SJCRH30 (cell line): ENCODE data around the gene DLX5. TPM values are rescaled to one million over a fixed set of nuclear protein-coding genes. Genes with fewer than 3 reads are reported as not detected.

Experiments used
- DNase-seq, 2 experiments: peaks; one replicate each; pipeline ENCODE4 v3.0.0-alpha.2; 2015 to 2020
- H3K27ac ChIP-seq: fragments of 250-450 bp; sonication (Bioruptor Pico); 2 replicates; pipeline ENCODE4 v1.5.1; 2020; ENCODE audit warnings: mild to moderate bottlenecking, moderate library complexity
- H3K27me3 ChIP-seq: fragments of 250-450 bp; sonication (Bioruptor Pico); 2 replicates; pipeline ENCODE4 v1.5.1; 2020; ENCODE audit warnings: mild to moderate bottlenecking, moderate library complexity
- H3K36me3 ChIP-seq: fragments of 250-450 bp; sonication (Bioruptor Pico); 2 replicates; pipeline ENCODE4 v1.5.1; 2020; ENCODE audit warnings: mild to moderate bottlenecking, moderate library complexity
- H3K4me1 ChIP-seq: fragments of 250-450 bp; sonication (Bioruptor Pico); 2 replicates; pipeline ENCODE4 v1.5.1; 2020; ENCODE audit warnings: mild to moderate bottlenecking, moderate library complexity
- H3K4me3 ChIP-seq: fragments of 250-450 bp; sonication (Bioruptor Pico); 2 replicates; pipeline ENCODE4 v1.5.1; 2020; ENCODE audit warnings: mild to moderate bottlenecking, moderate library complexity
- H3K9me3 ChIP-seq: fragments of 250-450 bp; sonication (Bioruptor Pico); replicated peaks from 2 replicates; pipeline ENCODE4 v1.5.1; 2020; ENCODE audit warnings: mild to moderate bottlenecking, moderate library complexity
- total RNA-seq: library from RNA; depleted of rRNA; stranded (reverse); fragments of >200 nt; shearing (Covaris generic); gene quantifications from 2 replicates; pipeline ENCODE4 v1.2.3, GENCODE V29; 2014

DLX5 gene
- total RNA-seq, 1 experiment from 2014 or later, result not detected

DNA sequence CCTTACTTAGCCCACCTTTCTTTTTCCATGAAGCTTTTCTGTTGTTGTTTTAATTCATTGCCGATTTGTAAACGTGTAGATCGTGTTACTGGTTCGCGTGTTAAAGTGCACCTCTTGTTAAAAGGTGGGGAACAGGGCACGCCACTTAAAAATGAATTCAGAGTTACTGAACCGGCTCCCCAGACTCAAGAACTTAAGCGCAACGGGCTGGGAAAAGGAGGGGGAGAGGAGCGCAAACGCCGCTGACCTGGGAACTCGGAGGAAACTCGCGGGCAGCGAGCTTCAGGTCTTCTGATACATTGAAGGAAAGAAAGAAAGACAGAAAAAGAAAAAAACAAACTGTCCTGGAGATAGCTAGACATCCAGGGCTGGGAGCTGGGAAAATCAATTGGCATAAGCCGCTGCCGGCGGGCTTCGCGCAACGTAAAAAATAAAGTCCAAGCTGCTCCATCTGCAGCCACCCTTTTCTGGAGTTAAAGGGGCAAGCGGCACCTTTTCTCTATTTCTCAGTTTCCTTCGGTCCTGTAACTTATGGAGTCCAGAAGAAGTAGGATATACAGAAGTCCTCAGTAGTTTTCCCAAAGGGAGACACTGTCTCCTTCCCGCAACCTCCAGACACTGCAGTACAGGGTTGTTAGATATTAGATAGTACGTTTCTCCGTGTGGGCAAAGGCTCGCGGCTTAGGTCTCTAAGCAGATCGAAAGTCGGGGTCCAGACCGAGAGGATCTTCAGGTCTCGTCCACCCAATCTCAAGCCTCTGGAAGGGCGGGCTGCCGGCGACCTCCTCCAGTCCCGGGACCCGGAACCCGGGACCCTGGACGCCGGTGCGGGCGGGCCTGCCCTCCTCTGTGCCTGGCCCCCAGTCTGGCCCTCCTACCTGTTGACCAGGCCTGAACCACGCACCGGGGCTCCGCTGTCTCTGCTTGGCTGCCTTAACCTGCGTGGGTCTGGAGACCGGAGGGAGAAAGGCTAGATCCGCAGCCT, 21.1 kb downstream of the DLX5 start:
- H3K27ac ChIP-seq, result no peak overlapping the region
- no peaks in the 10 kb centered on the region for H3K4me1 ChIP-seq
- no peak for DNase-seq
- no peaks in the 10 kb centered on the region for H3K27me3 ChIP-seq
- H3K9me3 ChIP-seq, result no peaks in the 10 kb centered on the region
- no peaks in the 10 kb centered on the region for H3K36me3 ChIP-seq
- H3K4me3 ChIP-seq, result no peak overlapping the region

DNA sequence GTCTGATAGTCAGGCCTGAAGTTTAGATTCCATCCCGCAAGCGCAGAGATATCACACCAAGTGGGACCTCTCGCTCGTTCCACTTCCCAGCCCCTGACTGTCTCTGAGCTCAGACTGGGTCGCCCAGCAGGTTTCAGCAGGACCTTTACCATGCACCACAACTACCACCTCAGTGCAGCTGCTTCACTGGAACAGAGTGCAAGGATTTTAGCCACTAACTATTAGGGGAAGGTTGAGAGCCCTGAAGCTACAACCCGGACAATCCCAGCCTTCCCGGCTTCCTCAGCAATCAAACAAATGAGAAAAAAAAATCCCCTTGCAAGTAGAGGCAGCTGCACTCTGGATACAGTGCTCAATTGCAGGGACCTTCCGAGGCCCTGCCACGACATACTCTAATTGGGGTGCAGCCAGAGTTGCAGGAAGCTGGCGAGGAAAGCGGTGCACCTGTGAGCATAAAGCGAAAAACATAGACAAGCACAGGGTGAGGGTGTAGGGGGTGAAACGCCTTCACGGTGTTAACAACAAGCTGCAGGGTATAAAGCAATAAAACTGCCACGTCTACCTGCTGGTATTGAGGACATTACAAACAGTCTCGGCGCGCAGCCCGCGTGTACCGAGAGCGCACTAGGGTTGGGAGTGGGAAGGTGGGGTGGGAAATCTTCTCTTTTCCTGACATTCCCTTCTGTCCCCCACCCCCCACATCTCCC, 21.9 kb downstream of the DLX5 start:
- Histone ChIP-seq H3K4me3 (no peak overlapping the region), H3K27ac (no peak overlapping the region), H3K27me3 (no peaks in the 10 kb centered on the region), H3K4me1 (no peaks in the 10 kb centered on the region), H3K9me3 (no peaks in the 10 kb centered on the region), H3K36me3 (no peaks in the 10 kb centered on the region)
- DNase-seq, result no peak

DNA sequence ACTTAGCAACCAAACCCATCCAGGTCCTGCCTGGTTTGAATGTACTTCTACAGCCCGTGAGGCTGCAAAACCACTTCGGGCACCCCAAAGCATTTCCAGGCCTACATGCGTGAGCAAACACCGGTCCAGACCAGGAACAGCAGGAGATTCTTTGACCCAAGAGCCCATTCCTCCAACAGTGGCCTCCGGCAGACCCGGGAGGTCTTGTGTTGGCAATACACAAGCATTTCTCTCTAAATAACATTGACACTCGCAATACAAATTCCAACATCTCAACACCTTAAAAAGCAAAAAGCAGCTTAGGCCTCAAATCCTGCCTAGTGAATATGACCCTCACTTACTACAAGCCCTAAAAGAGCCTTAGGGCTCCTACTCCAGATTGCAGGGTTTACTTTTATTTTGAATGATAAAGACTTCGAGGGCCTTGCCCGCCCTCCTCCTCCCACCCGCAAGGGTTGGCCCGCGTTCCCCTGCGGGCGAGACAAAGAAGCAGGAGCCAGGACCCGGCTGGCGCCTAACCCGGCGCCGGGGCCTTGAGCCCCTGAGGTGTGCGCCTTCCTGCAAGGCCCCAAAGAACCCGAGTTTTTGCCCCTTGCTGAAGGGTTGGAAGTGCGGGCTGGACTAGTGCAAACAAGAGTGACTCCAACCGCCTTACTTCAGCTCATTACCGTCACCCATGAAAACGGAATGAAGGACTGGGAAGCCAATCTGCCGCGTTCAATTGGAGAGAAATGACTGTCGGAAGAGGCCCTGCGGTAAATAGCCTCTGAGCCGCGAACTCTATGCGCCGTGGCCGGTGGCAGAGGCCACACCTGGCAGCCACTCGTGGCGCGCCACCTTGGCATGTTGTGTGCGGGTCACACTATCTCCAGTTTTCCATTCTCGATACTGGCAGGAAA, 22.7 kb downstream of the DLX5 start:
- Histone ChIP-seq H3K27ac (no peak overlapping the region), H3K4me3 (no peak overlapping the region), H3K9me3 (no peaks in the 10 kb centered on the region), H3K4me1 (no peaks in the 10 kb centered on the region), H3K36me3 (no peaks in the 10 kb centered on the region), H3K27me3 (no peaks in the 10 kb centered on the region)
- DNase-seq, result no peak

DNA sequence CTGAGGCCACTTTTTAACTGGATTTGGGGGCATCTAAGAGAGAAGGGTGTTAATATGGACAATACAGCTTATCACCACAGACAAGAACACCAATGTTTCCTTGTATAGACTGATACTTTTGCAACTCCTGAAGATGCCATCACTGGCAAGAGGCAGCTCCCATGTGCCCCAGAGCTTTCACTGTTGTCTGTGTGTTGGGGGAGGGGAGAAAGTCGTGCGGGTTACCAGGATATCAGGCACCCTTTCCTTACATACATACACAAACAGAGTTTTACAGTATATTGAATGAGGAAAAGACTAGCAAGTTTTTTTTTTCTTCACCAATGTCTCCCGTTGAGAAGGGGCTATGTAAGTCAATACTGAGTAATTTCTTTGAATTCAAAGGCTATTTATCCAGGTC, 23.4 kb downstream of the DLX5 start:
- H3K4me3 ChIP-seq, result no peak overlapping the region
- H3K36me3 ChIP-seq, result no peaks in the 10 kb centered on the region
- no peaks in the 10 kb centered on the region for H3K9me3 ChIP-seq
- no peak for DNase-seq
- no peaks in the 10 kb centered on the region for H3K27me3 ChIP-seq
- no peak overlapping the region for H3K27ac ChIP-seq
- no peaks in the 10 kb centered on the region for H3K4me1 ChIP-seq

GRCh38 chr7:96998744-96999143, 25.9 kb downstream of the DLX5 start:
- Histone ChIP-seq H3K27ac (no peak overlapping the region), H3K4me1 (no peaks in the 10 kb centered on the region), H3K4me3 (no peak overlapping the region), H3K27me3 (no peaks in the 10 kb centered on the region), H3K9me3 (no peaks in the 10 kb centered on the region), H3K36me3 (no peaks in the 10 kb centered on the region)
- peak in 1 of 2 experiments; percentile 38 for DNase-seq

DNA sequence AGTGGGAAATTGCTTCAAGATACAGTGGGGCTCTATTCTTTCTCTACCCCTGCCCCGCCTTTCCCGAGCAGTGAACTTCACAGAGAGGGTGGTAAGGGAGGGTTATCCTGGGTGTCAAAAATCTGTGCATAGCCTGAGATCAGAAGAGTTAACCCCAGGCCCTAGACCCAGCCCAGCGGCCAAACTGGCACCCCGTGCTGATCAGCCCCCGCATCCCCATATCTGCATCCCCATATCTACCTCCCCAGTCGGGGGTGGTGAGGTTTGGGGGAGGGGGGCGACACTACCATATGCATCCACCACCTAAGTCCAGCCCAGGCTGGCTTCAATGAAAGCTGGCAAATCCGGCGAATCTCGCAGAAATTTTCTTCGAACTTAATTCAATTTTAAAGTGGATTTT, 26.3 kb downstream of the DLX5 start:
- Histone ChIP-seq H3K27ac (no peak overlapping the region), H3K4me1 (no peaks in the 10 kb centered on the region), H3K27me3 (no peaks in the 10 kb centered on the region), H3K4me3 (no peak overlapping the region), H3K36me3 (no peaks in the 10 kb centered on the region), H3K9me3 (no peaks in the 10 kb centered on the region)
- DNase-seq, result no peak

GRCh38 chr7:96997512-96998032, 27.1 kb downstream of the DLX5 start:
- no peak for DNase-seq
- Histone ChIP-seq H3K4me1 (no peaks in the 10 kb centered on the region), H3K36me3 (no peaks in the 10 kb centered on the region), H3K27ac (no peak overlapping the region), H3K27me3 (no peaks in the 10 kb centered on the region), H3K9me3 (no peaks in the 10 kb centered on the region), H3K4me3 (no peak overlapping the region)

DNA sequence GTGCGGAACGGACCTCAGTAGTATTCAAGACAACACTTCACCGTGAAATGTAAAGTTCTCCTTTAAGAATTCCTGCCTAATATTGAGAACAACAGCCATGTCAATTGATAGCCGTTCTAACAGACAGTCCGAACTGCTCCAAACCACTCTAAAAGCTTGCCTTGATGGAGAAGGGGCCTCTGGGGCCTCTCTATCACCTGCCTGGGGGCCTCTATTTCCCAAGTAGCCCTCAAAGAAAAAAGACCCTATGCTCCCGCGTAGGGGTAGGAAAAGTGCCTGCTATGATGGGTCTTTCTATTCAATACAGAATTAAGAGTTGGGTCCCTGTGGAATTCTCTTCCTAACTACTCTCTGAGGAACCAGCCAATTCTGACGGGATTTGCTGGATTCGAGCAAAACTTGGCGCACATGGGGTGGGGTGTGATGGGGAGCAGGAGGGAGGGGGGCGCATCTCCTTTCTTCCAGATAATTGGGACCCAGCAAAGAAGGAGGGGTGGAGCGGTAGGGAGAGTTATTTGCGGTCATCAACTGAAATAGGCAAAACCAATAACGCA, 27.6 kb downstream of the DLX5 start:
- no peaks in the 10 kb centered on the region for H3K27me3 ChIP-seq
- H3K36me3 ChIP-seq, result no peaks in the 10 kb centered on the region
- H3K27ac ChIP-seq, result no peak overlapping the region
- DNase-seq, result no peak
- no peaks in the 10 kb centered on the region for H3K4me1 ChIP-seq
- no peak overlapping the region for H3K4me3 ChIP-seq
- H3K9me3 ChIP-seq, result no peaks in the 10 kb centered on the region

DNA sequence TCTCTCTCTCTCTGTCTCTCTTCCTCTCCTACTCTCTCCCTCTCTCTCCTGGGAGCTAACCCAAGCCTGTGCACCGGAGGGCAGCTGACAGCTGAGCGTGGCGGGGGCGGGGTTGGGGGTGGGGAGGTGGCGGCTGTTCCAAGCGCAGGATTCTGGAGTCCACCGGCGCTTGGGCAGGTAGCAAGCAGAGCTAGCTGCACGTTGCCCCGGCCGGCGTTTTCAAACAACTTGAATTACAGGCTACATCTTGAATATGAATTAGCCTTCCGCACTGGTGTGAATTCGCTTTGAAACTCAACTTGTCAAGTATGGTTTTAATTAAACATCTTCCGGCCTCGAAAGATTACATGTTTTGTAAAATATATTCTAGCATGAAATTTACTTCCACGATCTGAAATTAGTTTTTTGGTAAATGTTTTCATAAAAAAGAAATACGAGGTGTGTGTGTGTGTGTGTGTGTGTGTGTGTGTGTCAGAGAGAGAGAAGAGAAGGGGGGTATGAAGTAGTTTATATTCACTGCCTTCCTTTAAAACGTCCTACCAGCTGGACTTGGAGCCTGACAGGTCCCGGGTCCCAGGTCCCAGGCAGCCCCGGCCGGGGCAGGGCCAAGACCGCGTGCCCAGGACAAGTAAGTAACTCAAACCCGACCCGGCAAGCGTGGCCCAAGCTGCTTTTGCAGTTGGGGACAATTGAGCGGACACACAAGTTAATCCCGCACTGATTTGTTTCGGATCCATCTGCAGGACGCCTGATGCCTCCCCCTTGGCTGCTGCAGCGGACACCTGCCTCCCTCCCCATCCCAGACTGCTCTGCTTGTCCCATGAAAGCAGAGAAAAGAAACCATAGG, 28.3 kb downstream of the DLX5 start:
- Histone ChIP-seq H3K4me3 (0 out of 2 replicates have a peak overlapping the region, but pooled peaks have one; percentile 14), H3K27ac (no peak overlapping the region), H3K36me3 (no peaks in the 10 kb centered on the region), H3K27me3 (no peaks in the 10 kb centered on the region), H3K9me3 (no peaks in the 10 kb centered on the region), H3K4me1 (no peaks in the 10 kb centered on the region)
- DNase-seq, result peak; percentile 38 to 58

DNA sequence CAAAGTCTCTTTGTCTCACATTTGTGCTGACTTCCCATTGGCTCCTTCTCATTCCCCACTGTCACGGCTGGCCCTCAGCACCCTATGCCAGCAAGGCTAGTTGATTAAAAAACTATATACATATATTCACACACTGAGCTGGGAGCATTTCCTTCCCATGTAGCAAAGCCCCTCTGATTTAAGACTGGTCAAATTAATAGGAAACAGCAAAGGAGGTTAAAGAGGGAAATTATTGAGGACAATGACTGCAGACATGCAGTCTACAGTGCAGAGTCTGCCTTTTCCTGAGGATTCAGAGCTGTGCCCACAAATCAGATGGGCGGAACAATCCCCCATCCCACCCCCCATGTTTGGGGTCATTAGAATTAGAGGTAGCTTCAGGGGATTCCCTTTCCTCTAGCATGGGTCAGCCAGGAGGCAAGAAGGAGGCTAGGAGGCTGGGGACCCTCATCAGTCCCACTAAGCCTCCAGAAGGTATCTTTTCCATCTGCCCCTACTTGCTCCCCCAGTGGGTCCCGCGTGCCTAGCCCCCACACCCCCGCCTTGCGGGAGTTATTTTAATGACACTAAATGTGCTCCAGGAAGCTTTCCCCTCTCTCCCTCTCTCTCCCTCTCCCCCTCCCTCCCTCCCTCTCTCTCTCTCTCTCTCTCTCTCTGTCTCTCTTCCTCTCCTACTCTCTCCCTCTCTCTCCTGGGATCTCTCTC, 29.1 kb downstream of the DLX5 start:
- Histone ChIP-seq H3K4me3 (0 out of 2 replicates have a peak overlapping the region, but pooled peaks have one; percentile 15), H3K36me3 (no peaks in the 10 kb centered on the region), H3K27me3 (no peaks in the 10 kb centered on the region), H3K27ac (no peak overlapping the region), H3K4me1 (no peaks in the 10 kb centered on the region), H3K9me3 (no peaks in the 10 kb centered on the region)
- DNase-seq, result peak in 1 of 2 experiments; percentile 22

DNA sequence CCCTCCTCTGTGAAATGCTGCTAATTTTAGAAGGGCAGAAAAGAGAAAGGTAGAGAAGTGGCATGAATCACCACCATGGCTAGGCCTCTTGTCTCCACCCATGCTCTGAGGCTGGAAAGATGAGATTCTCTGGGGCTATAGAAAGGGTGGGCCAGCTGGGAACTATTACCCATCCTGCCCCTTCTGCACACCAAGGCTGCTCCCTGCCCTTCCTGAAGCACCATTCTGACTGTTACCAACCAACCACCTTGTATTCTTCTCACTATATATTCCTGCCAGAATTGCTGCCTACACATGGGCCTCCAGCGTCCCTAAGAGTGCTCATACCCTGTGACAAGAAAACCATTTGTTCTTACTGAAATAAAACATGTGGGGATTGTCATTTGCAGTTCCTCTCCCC, 30.7 kb downstream of the DLX5 start:
- no peaks in the 10 kb centered on the region for H3K4me1 ChIP-seq
- no peak overlapping the region for H3K27ac ChIP-seq
- no peaks in the 10 kb centered on the region for H3K9me3 ChIP-seq
- H3K36me3 ChIP-seq, result no peaks in the 10 kb centered on the region
- no peaks in the 10 kb centered on the region for H3K27me3 ChIP-seq
- no peak overlapping the region for H3K4me3 ChIP-seq
- DNase-seq, result no peak

DNA sequence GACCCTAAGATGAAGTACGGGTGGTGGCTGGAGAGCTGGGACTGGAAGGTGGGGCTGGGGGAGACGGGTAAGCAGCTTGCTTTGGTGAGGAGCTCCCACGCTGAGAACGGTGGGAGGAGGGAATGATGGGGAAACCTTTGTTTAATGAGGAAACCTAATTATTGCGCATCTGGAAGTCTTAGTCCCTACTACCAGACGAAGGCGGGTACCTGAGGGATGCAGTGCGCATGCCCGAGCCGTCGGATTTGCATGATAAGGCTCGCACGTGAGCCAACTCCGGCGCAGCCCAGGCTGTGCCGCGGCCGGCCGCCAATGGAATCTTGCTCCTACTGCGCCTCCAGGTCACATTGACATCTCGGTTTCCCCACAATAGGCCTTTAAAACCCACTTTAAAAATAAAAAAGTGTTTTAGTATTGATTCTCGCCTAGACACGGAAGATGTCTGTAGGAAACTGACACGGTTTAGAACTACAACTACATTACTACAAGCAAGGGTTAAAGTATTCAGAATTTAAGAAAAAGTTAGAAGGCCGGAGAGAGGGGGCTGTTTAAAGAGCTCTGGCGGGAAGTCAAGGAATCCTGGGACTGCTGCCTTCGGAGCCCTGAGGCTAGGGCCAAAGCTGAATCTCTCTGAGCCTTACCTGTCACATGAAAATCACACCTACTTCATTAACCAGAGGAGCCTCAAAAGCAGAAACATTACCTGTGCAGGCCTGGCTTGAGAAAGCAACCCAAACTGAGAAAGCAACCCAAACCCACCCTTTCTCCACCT, 31.4 kb downstream of the DLX5 start:
- no peaks in the 10 kb centered on the region for H3K27me3 ChIP-seq
- H3K9me3 ChIP-seq, result no peaks in the 10 kb centered on the region
- no peak overlapping the region for H3K4me3 ChIP-seq
- no peak overlapping the region for H3K27ac ChIP-seq
- H3K4me1 ChIP-seq, result no peaks in the 10 kb centered on the region
- H3K36me3 ChIP-seq, result no peaks in the 10 kb centered on the region
- no peak for DNase-seq
